HepG2 (cell line): ENCODE data around the gene SAMM50. TPM values are rescaled to one million over a fixed set of nuclear protein-coding genes. Genes with fewer than 3 reads are reported as not detected.
A peak's percentile ranks its signal among the peaks of the same experiment; 100 is the strongest.

Experiments used
- CHD2 ChIP-seq: IDR thresholded peaks from 2 replicates; pipeline ENCODE4 v1.6.1; 2011; ENCODE audit warnings: low read depth, low read length, improper control_type of control experiment
- FOXA1 ChIP-seq, 2 experiments: fragments of 450-650 bp in 1 of 2; sonication (generic) in 1 of 2; formaldehyde crosslinking in 1 of 2; IDR thresholded peaks; 2 replicates each; pipeline versions ENCODE4 v1.4.0 to v1.6.1; 2016 to 2020; ENCODE audit warnings: missing genetic modification reagents in 1 of 2
- FOXP1 ChIP-seq, 2 experiments: fragments of 450-650 bp in 1 of 2; IDR thresholded peaks; 2 replicates each; pipeline ENCODE4 v1.6.1; 2017 to 2018; ENCODE audit warnings: antibody characterized with exemption in 1 of 2
- GATAD1 ChIP-seq: IDR thresholded peaks from 2 replicates; pipeline ENCODE4 v1.6.1; 2016; ENCODE audit warnings: missing genetic modification reagents, missing compliant biosample characterization
- GRHL1 ChIP-seq: sonication (generic); formaldehyde crosslinking; conservative IDR thresholded peaks from 2 replicates; pipeline ENCODE4 v1.8.0; 2022; ENCODE audit warnings: missing genetic modification reagents
- HMG20A ChIP-seq: IDR thresholded peaks from 2 replicates; pipeline ENCODE4 v1.6.1; 2016; ENCODE audit warnings: borderline replicate concordance
- KAT2B ChIP-seq: fragments of 150-350 bp; IDR thresholded peaks from 2 replicates; pipeline ENCODE4 v1.6.1; 2014; ENCODE audit warnings: low read depth, low read length, borderline replicate concordance
- KLF9 ChIP-seq: IDR thresholded peaks from 2 replicates; pipeline ENCODE4 v1.6.1; 2016; ENCODE audit warnings: low read depth
- MTA3 ChIP-seq: sonication (generic); formaldehyde crosslinking; IDR thresholded peaks from 2 replicates; pipeline ENCODE4 v1.4.0; 2020; ENCODE audit warnings: missing genetic modification reagents
- PPARG ChIP-seq: conservative IDR thresholded peaks from 2 replicates; pipeline ENCODE4 v1.6.1; 2016; ENCODE audit warnings: missing biosample characterization, missing genetic modification reagents
- PRPF4 ChIP-seq: fragments of 200-400 bp; formaldehyde crosslinking; IDR thresholded peaks from 2 replicates; pipeline ENCODE4 v1.6.1; 2016; ENCODE audit warnings: low read length, low read depth; ENCODE audit not compliant: poor library complexity, severe bottlenecking
- SKI ChIP-seq: fragments of 450-650 bp; IDR thresholded peaks from one replicate; pipeline ENCODE4 v1.6.1; 2018; ENCODE audit warnings: mild to moderate bottlenecking; ENCODE audit not compliant: partially characterized antibody
- SOX6 ChIP-seq, 2 experiments: fragments of 450-650 bp in 1 of 2; sonication (generic) in 1 of 2; formaldehyde crosslinking in 1 of 2; IDR thresholded peaks; 2 replicates each; pipeline versions ENCODE4 v1.4.0 to v1.6.1; 2017 to 2020; ENCODE audit warnings: antibody characterized with exemption in 1 of 2, mild to moderate bottlenecking in 1 of 2, missing genetic modification reagents in 1 of 2
- TCF7 ChIP-seq: sonication (generic); IDR thresholded peaks from 2 replicates; pipeline ENCODE4 v1.6.1; 2016; ENCODE audit warnings: antibody characterized with exemption, low read depth
- TGIF2 ChIP-seq: IDR thresholded peaks from 2 replicates; pipeline ENCODE4 v1.6.1; 2016; ENCODE audit warnings: control low read depth, missing compliant biosample characterization
- ZMAT5 ChIP-seq: sonication (generic); formaldehyde crosslinking; IDR thresholded peaks from 2 replicates; pipeline ENCODE4 v1.5.0; 2020; ENCODE audit warnings: mild to moderate bottlenecking, low read depth, missing genetic modification reagents, borderline replicate concordance
- ZNF205 ChIP-seq: IDR thresholded peaks from 2 replicates; pipeline ENCODE4 v1.6.1; 2018; ENCODE audit warnings: missing biosample characterization, missing genetic modification reagents
- ZNF260 ChIP-seq: sonication (generic); formaldehyde crosslinking; IDR thresholded peaks from 2 replicates; pipeline ENCODE4 v1.4.0; 2020; ENCODE audit warnings: missing genetic modification reagents, low read depth, mild to moderate bottlenecking, borderline replicate concordance
- ZNF430 ChIP-seq: sonication (generic); formaldehyde crosslinking; IDR thresholded peaks from 2 replicates; pipeline ENCODE4 v1.9.0; 2021; ENCODE audit warnings: mild to moderate bottlenecking, missing genetic modification reagents
- ZNF530 ChIP-seq: sonication (generic); formaldehyde crosslinking; IDR thresholded peaks from 2 replicates; pipeline ENCODE4 v1.5.0; 2020; ENCODE audit warnings: low read depth, mild to moderate bottlenecking, missing genetic modification reagents
- ZNF546 ChIP-seq: sonication (generic); formaldehyde crosslinking; conservative IDR thresholded peaks from 2 replicates; pipeline ENCODE4 v1.8.1; 2023; ENCODE audit warnings: mild to moderate bottlenecking, missing genetic modification reagents
- ZNF720 ChIP-seq: sonication (generic); formaldehyde crosslinking; IDR thresholded peaks from 2 replicates; pipeline ENCODE4 v1.4.0; 2020; ENCODE audit warnings: missing genetic modification reagents
- polyA plus RNA-seq, 8 experiments: library from polyadenylated mRNA; depleted of rRNA in 3 of 8; stranded (reverse) in 7 of 8; unstranded in 1 of 8; fragments of >200 nt; fragmentation: Illumina TruSeq in 4 of 8; extraction: Trizol in 4 of 8; gene quantifications; 2 replicates each; pipeline versions ENCODE4 v1.2.1 to v1.2.3, GENCODE V29; 2011 to 2016; ENCODE audit warnings: low read depth in 4 of 8, missing spikeins in 1 of 8, mixed read lengths in 1 of 8; ENCODE audit not compliant: insufficient read depth in 1 of 8
- total RNA-seq, 5 experiments: library from RNA; depleted of rRNA; stranded (reverse); fragments of >200 nt; fragmentation: Illumina TruSeq; extraction: Trizol; gene quantifications; 2 replicates each; pipeline ENCODE4 v1.2.3, GENCODE V29; 2016; ENCODE audit warnings: low read depth in 1 of 5
- TF ChIP-seq, protein P1 (sequence below): sonication (generic); formaldehyde crosslinking; conservative IDR thresholded peaks from 2 replicates; pipeline ENCODE4 v1.5.0; 2020; ENCODE audit warnings: missing genetic modification reagents
- TF ChIP-seq, protein P2 (sequence below): sonication (generic); formaldehyde crosslinking; IDR thresholded peaks from 2 replicates; pipeline ENCODE4 v1.9.0; 2021; ENCODE audit warnings: missing genetic modification reagents, borderline replicate concordance

The SAMM50 gene
- total and polyA plus RNA-seq, 2 of the 13 experiments (the other 11 are each of a cell fraction or from before 2014, with no cell fraction given) = 34.7 to 63.4 TPM

DNA sequence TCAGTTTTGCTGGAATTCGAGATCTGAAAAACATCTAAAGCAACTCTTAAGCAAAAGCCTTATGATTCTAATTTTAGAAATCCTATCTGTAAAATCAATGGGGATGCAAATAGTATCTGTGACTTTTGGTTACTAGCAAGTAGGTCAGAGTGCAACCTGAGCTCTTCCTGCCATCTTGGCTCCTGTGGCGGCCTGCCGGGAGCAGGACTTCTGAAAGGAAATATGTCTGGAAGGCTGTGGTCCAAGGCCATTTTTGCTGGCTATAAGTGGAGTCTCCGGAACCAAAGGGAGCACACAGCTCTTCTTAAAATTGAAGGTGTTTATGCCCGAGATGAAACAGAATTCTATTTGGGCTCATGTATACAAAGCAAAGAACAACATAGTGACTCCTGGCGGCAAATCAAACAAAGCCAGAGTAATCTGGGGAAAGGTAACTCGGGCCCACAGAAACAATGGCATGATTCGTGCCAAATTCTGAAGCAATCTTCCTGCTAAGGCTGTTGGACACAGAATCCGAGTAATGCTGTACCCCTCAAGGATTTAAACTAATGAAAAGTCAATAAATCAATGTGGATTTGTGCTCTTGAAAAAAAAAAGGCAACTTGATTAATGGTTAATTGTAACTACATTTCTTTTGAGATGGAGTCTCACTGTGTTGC is 1.7 kb downstream of the SAMM50 start (continued):
- TF ChIP-seq ZMAT5 (no peak), GRHL1 (CRISPR knock-in tag) (no peak), MTA3 (no peak), ZNF430 (CRISPR knock-in tag) (no peak), HMG20A (CRISPR knock-in tag) (no peak), ZNF530 (no peak), ZNF260 (CRISPR knock-in tag) (no peak), CHD2 (no peak), TGIF2 (CRISPR knock-in tag) (no peak), FOXP1 (IDR thresholded peaks at IDR 0.05) (no peak), FOXP1 (CRISPR knock-in tag; IDR thresholded peaks at IDR 0.05) (0 out of 2 replicates have a peak, but pooled peaks have one; percentile 17), GATAD1 (CRISPR knock-in tag) (no peak), KLF9 (CRISPR knock-in tag) (no peak), SOX6 (IDR thresholded peaks at IDR 0.05) (no peak), SOX6 (CRISPR knock-in tag; IDR thresholded peaks at IDR 0.05) (0 out of 2 replicates have a peak, but pooled peaks have one; percentile 38), ZNF720 (CRISPR knock-in tag) (no peak), SKI (no peak), KAT2B (peak; percentile 26; the same call in 1 of the 2 replicates), PRPF4 (peak; percentile 7), TCF7 (0 out of 2 replicates have a peak, but pooled peaks have one; percentile 17), PPARG (peak; percentile 23; the same call in 1 of the 2 replicates), ZNF546 (CRISPR knock-in tag) (no peak), ZNF205 (CRISPR knock-in tag) (no peak), FOXA1 (IDR thresholded peaks at IDR 0.05) (no peak), FOXA1 (CRISPR knock-in tag; IDR thresholded peaks at IDR 0.05) (no peak)
- TF ChIP-seq, protein P1, sequence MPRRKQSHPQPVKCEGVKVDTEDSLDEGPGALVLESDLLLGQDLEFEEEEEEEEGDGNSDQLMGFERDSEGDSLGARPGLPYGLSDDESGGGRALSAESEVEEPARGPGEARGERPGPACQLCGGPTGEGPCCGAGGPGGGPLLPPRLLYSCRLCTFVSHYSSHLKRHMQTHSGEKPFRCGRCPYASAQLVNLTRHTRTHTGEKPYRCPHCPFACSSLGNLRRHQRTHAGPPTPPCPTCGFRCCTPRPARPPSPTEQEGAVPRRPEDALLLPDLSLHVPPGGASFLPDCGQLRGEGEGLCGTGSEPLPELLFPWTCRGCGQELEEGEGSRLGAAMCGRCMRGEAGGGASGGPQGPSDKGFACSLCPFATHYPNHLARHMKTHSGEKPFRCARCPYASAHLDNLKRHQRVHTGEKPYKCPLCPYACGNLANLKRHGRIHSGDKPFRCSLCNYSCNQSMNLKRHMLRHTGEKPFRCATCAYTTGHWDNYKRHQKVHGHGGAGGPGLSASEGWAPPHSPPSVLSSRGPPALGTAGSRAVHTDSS (CRISPR knock-in tag) = no peak
- TF ChIP-seq, protein P2, sequence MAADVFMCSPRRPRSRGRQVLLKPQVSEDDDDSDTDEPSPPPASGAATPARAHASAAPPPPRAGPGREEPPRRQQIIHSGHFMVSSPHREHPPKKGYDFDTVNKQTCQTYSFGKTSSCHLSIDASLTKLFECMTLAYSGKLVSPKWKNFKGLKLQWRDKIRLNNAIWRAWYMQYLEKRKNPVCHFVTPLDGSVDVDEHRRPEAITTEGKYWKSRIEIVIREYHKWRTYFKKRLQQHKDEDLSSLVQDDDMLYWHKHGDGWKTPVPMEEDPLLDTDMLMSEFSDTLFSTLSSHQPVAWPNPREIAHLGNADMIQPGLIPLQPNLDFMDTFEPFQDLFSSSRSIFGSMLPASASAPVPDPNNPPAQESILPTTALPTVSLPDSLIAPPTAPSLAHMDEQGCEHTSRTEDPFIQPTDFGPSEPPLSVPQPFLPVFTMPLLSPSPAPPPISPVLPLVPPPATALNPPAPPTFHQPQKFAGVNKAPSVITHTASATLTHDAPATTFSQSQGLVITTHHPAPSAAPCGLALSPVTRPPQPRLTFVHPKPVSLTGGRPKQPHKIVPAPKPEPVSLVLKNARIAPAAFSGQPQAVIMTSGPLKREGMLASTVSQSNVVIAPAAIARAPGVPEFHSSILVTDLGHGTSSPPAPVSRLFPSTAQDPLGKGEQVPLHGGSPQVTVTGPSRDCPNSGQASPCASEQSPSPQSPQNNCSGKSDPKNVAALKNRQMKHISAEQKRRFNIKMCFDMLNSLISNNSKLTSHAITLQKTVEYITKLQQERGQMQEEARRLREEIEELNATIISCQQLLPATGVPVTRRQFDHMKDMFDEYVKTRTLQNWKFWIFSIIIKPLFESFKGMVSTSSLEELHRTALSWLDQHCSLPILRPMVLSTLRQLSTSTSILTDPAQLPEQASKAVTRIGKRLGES (CRISPR knock-in tag) = no peak
